Stimulated activated CD4-positive, alpha-beta T cell treated with anti-CD3 and anti-CD28 coated beads, Interleukin-1b, Interleukin-23, amount 100 ng/mL, for 1 hour (primary cell): Measurements from ENCODE around the gene PYCR2.
A peak's percentile ranks its signal among the peaks of the same experiment; 100 is the strongest.
"Not testable (repeated sequence)": the region's sequence is repeated elsewhere in the genome, so short reads cannot be mapped to it uniquely, and the experiment has no call there.

Source experiments
- DNase-seq, 2 donors: peaks; one replicate each; pipeline ENCODE4 v3.0.0-alpha.2; 2020; ENCODE audit warnings: low read depth in 2 of 2

The PYCR2 gene

DNA sequence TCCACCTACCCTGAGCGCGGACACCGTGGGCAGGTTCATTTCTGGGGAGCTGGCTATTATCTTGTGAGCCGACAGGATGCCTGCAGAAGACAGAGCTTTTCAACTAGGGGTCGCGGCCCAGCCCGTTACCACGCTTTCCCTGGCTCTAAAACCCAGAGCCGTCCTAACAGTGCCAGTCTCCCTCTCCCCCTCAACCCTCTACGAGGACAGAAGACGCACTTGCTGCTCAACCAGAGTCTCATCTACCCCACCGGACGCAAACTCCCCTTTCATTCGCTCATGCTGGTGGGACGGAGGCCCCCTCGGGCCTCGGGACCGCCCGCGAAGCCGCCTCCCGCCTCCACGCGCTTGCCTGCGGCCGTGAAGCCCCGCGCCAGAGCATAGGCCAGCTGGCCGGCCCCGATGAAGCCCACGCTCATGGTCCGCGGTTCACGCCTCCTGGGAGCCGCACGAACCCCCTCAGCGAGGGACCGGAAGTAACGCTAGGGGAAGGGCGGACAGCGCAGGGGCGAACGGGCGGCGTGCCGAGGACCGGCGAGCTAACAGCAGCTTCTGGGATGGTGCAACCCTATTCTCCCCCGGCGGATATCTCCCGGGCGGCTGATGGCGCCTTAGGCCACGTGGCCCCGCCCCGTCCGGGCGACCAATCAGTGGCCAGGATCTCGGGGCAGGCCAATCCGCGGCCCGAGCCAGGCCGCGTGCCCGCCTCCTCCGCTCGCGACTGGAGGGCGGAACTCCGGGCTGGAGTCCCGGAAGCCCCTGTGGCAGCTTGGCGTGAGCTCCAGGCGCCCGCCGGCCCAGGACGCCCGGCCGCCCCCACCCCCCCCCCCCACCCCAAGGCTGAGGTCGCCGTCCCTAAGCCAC is at the start of gene PYCR2:
PYCR2 (minus strand) TSS at position 559 of the 864 bp plus-strand sequence; CDS start at position 419, 140 bp downstream.
- peak; percentile 81 to 83 for DNase-seq

DNA sequence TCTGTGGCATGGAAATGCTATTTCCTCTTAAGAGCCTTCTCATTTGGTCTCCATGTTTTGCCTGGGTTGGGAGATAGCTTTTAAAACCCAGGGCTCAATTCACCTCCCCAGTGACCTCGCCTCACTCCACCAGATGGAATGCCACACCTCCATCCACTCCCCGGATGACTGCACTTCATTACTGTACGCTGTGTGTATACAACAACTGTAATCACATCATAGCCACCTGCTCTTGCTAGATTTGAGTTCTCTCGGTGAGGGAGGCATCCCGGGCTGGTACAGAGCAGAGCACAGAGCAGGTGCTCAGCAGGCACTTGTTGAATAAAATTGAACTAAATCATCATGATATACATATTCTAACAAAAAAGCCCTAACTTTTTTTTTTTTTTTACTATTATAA is 49.1 kb upstream of the PYCR2 start:
- no peak for DNase-seq

DNA sequence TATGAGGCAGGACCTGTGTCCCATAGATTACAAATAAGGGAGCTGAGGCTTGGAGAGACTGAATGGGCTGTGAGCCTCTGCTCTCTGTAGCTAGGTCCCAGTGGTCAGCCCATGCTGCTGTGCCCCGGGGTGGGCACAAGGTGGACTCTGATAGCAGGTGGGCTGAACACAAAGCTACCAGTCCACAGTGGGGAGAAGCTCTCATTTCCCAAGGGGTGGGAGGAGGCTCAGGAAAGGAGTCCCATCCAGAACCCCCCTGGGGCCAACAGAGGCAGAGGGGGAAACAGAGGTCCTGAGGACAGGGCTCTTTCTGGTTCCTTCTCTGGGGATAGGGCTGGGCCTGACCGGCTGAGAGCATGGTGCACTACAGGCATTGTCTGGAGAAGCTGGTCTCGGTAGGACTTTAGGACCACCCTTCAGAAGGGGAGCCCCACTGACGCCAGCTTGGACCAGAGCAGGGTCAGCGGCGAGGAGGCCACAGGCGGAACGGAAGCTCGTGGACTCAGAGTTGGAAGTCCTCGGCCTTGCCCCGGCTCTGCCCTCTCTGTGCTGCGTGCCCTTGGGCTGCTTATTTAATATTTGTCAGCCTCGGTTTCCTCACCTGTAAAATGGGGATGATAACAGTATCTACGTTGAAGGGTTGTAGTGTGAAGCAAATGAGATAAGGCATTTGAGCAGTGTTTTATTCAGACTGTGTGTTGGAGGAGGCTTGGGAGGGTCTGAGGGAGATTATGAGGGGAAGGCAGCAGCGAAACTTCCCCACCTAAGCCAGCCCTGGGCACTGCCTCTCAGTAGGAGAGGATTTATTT is 48.5 kb upstream of the PYCR2 start:
- DNase-seq: no peak

DNA sequence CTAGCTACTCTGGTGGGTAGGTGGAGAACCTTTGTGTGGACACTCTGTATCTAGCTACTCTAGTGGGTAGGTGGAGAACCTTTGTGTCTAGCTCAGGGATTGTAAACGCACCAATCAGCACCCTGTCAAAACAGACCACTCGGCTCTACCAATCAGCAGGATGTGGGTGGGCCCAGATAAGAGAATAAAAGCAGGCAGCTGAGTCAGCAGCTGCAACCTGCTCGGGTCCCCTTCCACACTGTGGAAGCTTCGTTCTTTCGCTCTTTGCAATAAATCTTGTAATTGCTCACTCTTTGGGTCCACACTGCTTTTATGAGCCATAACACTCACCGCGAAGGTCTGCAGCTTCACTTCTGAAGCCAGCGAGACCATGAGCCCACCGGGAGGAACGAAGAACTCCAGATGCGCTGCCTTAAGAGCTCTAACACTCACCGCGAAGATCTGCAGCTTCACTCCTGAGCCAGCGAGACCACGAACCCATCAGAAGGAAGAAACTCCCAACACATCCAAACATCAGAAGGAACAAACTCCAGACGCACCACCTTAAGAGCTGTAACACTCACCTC is 46.6 kb upstream of the PYCR2 start:
- DNase-seq: not testable (repeated sequence)

DNA sequence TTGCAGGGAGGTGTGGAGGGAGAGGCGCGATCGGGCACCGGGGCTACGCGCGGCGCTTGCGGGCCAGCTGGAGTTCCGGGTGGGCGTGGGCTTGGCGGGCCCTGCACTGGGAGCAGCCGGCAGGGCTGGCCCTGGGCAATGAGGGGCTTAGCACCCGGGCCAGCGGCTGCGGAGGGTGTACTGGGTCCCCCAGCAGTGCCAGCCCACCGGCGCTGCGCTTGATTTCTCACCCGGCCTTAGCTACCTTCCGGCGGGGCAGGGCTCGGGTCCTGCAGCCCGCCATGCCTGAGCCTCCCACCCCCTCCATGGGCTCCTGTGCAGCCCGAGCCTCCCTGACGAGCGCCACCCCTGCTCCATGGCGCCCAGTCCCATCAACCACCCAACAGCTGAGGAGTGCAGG is 45.7 kb upstream of the PYCR2 start:
- DNase-seq: not testable (repeated sequence)

DNA sequence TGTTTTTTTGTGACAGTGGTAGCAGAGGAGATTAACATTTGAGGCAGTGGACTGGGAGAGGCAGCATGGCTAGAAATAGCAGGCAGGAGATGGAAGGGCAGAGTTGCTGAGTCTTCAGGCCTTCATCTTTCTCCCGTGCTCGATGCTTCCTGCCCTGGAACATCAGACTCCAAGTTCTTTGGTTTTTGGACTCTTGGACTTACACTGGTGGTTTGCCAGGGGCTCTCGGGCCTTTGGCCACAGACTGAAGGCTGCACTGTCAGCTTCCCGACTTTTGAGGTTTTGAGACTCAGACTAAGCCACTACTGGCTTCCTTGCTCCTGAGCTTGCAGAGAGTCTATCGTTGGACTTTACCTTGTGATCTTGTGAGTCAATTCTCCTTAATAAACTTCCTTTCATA is 41.2 kb upstream of the PYCR2 start:
- DNase-seq: no peak

DNA sequence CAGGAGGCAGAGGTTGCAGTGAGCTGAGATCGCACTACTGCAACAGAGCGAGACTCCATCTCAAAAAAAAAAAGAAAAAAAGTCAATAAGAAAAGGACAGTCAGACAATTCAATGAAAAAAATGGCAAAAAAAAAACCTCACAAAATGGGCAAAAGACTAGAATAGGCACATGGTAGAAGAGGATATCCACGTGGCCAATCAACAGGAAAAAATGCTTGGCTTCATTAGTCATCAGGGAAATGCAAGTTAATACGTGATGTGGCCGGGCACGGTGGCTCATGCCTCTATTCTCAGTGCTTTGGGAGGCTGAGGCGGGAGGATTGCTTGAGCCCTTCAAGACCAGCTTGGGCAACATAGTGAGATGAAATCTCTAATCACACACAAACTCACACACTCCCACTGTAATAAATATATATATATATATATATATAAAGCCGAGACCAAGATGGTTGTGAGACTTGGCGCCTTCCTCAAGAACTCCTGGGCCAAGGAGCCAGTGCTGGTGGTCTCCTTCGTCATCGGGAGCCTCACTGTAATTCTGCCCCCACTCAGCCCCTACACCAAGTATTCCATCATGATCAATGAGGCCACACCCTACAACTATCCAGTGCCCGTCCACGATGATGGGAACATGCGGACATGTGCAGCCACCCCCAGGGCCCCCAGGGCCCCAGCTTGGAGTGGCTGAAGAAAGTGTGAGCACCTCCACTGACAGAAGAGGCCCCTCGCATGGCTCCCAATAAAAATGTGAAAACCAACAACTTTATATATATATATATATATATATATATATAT is 39.9 kb upstream of the PYCR2 start:
- DNase-seq: no peak

DNA sequence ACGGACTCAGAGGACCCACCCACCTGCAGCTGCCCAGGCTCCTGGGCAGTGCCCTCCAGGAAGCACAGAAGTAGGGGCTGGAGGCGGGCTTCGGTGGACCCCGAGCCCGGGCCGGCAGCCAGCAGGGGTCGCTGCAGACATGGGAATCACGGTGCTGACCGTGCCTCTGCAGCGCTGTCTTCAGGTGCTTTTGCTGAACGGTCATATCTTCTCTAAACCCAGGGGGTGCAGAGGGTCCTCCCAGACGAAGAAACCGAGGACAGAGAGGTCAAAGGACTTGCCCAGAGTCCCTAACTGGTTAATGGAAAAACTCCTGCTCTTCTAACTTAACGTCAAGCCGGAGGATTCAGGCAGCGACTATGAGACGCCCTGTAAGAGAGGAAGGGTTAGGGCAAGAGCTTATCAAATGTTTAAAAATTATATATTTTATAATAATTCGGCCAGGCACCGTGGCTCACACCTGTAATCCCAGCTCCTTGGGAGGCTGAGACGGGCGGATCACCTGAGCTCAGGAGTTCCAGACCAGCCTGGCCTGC is 38.5 kb upstream of the PYCR2 start:
- peak in 1 of 2 donors; percentile 38 for DNase-seq

DNA sequence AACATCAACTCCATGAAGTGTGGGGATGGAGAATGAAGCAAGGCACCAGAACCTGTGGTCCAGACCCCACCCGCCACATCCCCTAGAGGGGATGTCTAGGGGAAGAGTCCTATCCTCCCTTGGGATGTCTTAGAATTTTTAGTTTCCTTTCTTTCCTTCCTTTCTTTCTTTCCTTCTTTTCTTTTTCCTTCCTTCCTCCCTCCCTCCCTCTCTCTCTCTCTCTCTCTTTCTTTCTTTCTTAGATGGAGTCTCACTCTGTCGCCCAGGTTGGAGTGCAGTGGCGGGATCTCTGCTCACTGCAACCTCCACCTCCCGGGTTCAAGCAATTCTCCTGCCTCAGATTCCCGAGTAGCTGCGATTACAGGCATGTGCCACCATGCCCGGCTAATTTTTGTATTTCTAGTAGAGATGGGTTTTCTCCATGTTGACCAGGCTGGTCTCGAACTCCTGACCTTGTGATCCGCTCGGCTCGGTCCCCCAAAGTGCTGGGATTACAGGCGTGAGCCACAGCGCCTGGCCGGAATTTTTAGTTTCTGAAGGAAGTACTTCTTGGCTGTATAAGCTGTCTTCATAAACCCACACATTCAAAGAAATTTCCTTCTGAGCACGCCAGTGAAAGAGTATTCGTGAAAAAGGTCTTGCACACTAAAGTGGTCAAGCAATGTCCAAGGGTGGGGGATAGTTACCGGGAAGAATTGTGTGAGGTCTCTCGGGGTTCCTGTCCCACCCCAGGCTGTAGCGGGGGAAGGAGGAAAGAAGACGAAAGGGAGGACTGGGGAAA is 37.8 kb upstream of the PYCR2 start:
- no peak for DNase-seq

DNA sequence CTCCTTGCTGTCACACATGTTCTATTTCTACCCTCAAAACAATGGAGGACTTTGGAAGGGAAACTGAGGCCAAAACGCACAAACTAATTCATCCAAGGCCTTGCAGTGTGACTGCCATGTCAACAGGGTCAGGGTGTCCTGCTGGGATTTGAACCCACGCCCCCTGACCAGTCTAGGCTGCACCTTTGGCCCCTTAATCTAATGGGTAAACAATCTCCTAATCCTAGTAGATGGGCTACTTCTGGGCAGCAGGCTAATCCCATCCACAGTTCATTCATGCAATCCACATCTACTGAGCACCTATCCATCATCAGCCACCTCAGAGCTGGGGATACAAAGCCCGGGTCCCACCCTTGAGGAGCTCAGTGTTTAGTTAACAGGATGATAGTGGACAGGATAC is 34.0 kb upstream of the PYCR2 start:
- DNase-seq: no peak

DNA sequence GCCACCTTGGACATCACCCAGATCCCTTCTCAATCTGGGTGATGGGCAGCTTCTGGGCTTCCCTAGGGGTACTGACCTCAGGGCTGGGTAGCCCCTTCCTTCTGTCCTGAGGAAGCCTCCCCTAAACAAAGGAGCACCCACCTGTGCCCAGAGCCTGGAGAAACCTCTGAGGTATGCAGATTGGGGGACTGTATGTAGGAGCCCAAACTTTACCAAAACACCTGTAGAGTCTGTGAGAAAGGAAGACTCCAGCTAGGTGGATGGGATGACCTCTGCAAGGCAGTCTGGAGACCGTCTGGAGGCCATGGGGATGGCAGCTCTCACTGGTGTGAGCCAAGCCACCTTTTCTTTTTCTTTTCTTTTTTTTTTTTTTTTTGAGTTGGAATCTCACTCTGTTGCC is 30.7 kb upstream of the PYCR2 start:
- no peak for DNase-seq

DNA sequence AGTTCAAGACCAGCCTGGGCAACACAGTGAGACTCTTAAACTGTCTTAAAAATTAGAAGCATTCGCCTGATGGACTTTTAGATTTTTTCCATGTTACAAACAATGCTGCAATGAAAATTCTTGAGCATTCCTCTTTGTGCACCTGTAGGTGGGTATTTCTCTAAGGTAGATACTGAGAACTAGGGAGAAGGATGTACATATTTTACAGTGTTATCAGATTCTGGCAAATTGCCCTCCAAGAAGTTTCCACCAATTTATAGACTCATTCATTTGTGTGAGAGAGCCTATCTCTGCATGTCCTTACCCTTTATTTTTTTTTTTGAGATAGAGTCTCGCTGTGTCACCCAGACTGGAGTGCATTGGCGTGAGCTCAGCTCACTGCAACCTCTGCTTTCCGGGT is 29.3 kb upstream of the PYCR2 start:
- DNase-seq: no peak

DNA sequence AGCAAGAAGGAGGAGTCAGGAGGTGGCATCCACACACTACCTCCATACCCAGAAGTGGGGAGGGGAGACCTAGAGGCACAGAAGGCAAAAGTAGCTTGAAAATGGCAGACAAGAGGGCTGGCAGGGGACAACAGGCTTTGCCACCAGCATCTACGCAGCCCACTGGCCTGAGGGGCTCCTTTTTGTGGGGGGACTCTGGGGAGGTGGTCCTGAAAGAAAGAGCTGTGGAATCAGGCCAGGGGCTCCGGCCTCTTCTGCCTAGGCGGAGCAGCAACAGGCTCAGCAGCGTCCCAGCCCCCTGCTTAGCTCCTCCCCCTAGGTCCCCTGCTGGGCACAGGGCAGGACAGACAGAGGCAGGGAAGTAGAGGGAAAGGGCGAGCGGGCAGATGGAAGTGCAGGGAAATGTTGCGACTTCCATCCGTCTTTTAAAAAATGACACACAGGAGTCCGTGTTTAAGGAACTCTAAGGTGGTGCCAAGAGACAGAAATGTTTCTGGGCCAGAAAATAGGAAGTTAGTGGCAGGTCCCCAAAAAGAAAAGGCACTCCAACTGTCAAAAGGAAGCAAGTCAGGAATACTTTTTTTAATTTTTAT is 27.0 kb upstream of the PYCR2 start:
- DNase-seq: no peak

DNA sequence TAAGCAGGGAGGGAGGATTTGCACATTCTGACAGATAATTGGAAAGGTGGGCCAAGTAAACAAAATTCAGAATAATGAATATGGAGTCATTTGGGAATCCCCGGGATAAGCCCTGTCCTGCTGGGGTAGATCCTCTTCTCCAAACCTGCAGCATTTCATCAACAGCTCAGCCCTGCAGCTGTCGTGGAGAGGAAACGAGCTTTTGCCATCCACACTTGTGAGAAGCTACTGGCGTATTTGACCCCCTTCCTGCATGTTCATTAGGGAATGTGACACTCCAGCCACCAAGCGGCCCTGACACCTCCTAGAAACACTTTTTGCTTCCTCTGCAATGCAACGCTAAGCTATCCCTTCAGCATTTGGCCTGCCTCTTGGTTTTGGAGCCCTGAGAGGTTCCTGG is 25.0 kb upstream of the PYCR2 start:
- DNase-seq: no peak

DNA sequence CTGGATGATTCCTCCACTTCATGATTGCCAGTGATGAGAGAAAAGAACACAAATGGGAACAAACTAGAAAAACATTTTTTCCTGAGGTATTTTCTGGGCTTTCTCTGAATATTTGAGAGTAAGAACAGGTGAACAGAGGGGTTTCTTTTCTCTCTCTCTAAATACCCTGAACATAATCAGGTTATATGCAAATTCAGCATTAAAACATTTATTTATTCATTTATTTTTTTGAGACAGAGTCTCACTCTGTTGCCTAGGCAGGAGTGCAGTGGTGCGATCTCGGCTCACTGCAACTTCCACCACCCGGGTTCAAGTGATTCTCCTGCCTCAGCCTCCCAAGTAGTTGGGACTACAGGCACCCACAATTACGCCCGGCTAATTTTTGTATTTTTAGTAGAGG is 22.8 kb upstream of the PYCR2 start:
- DNase-seq: no peak

DNA sequence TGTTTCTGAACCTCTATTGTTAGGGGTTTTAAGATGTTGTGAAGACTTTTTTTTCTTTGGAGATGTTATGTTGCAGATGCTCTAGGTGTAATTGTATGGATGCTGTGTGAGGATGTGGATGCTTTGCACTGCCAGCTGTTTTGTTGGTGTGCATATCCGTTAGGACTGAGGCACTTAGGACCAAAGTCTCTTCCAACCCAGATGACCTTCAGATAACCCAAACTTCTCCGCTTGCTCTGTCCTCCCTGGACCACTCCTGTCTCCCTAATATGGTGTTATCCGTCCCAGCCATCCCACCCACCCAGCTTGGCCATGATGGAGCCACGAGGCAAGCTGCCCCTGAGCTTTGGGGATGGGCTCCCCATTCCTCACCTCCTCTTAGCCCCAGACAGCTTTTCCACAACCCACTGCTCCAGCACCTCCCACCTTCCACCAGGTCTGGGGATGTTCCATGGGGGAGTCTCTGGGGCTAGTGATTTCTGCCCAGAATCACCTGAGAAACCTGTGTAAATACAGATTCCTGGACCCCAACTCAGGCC is 22.1 kb upstream of the PYCR2 start:
- DNase-seq: no peak

DNA sequence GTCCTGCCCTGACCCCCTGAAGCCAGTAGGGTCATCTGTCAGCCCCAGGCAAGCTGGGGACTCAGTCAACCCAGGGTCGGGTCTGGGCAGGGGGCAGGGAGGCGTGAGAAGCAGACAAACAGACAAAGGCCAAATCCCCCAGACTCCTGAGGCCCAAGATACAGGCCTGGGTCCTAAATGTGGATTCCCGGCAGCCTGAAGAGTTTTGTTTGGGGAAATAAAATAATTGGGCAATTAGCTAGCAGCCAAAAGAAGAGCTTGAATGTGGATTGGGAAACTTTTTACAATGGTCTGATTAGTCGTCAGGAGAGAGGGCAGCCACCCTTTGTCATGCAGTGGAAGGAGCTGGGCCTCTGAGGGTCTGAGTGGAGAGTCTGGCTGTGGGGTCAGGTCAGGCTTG is 21.5 kb upstream of the PYCR2 start:
- DNase-seq: no peak

DNA sequence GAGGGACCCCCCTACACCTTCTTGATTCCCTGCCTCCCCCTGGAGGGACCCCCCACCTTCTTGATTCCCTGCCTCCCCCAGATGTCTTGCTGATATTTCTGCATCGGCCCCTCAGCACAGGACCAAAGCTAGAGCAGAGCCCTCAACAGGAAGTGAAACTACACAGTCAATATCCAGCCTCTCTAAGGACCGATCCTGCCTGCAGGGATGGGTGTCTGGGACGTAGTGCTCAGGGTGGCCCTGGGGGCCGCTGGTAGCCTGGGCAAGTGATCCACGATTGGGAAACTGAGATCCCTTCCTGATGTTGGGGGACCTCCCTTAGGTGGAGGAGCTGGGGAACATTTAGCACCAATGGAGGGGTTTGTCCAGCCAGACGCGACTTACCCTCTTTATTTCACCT is 20.9 kb upstream of the PYCR2 start:
- DNase-seq: no peak

DNA sequence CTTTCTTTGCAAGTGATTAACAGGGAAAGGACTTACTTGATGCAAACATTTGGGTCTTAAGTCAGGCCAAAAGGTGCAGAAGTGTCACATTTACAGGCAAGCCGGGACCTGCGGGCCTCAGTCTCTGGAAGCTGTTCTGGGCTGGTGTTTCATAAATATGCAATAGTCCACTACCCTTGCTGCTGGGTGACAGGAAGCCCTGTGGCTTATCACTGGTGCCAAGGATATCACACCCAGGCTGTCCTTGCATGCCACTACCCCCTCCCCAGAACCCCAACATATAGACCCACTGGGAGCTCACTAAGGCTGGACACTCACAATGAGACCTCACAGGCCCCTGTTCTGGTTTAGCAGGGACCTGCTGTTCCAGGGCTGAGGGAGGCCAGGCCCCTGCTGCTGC is 20.3 kb upstream of the PYCR2 start:
- DNase-seq: no peak

DNA sequence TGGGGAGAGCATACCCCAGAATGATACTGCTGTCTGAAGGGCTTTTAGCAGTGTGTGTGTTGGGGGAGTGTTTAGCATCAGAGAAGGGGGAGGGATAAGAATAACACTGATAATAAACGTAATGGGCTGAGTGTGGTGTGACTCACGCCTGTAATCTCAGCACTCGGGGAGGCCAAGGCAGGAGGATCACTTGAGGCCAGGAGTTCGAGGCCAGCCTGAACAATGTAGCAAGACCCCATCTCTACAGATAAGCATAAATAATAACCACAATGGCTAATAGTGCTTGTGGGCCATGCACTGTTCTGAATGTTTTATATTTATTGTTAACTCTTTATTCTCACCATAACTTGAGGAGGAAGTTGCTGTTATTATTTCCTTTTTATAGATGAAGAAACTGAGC is 19.5 kb upstream of the PYCR2 start:
- DNase-seq: no peak
